Frontal cortex (tissue), 4 donors: ENCODE measurements around the gene HNRNPA0. TPM values are rescaled to one million over a fixed set of nuclear protein-coding genes. Genes with fewer than 3 reads are reported as not detected.
"Not testable (repeated sequence)": the region's sequence is repeated elsewhere in the genome, so short reads cannot be mapped to it uniquely, and the experiment has no call there.

ENCODE experiments used
- DNase-seq, 2 donors: peaks; one replicate each; pipeline ENCODE4 v3.0.0; 2012; ENCODE audit warnings: low spot score in 2 of 2
- FAIRE-seq: peaks from 2 replicates; lab custom pipeline; 2012; peaks lifted over from hg19 to GRCh38; lab: Jason Lieb, UNC
- total RNA-seq: library from RNA; depleted of rRNA; stranded (reverse); fragments of >200 nt; gene quantifications from one replicate; pipeline ENCODE4 v1.2.3, GENCODE V29; 2014
- donor health status: control.
- donor health status: control.
- donor health status: control.

HNRNPA0 gene
- 57.9 TPM for total RNA-seq

- FAIRE-seq (no peak), DNase-seq (peak; percentile 96 to 97)
These were observed at the start of gene HNRNPA0 for GRCh38 chr5:137754188-137754960. Gene HNRNPA0 (minus strand): TSS chr5:137754363. CDS start chr5:137754066, 297 bp downstream.

- no peak for FAIRE-seq
These were observed 48.4 kb upstream of the HNRNPA0 start for GRCh38 chr5:137802282-137803210.

GRCh38 chr5:137800700-137801411, 46.7 kb upstream of the HNRNPA0 start:
- FAIRE-seq (no peak), DNase-seq (no peak)

More at GRCh38 chr5:137802282-137803210, 48.4 kb upstream of the HNRNPA0 start:
- no peak for DNase-seq

GRCh38 chr5:137796279-137796678, 42.1 kb upstream of the HNRNPA0 start:
- FAIRE-seq = no peak
- DNase-seq = no peak

GRCh38 chr5:137794863-137795262, 40.7 kb upstream of the HNRNPA0 start:
- FAIRE-seq (no peak), DNase-seq (no peak)

- FAIRE-seq (no peak), DNase-seq (no peak)
These were observed 38.1 kb upstream of the HNRNPA0 start for GRCh38 chr5:137792303-137792702.

GRCh38 chr5:137791799-137792198, 37.6 kb upstream of the HNRNPA0 start:
- no peak for FAIRE-seq
- no peak for DNase-seq

- DNase-seq (no peak), FAIRE-seq (peak; percentile 47)
These were observed 37.2 kb upstream of the HNRNPA0 start for GRCh38 chr5:137791387-137791786.

GRCh38 chr5:137788560-137788959, 34.4 kb upstream of the HNRNPA0 start:
- FAIRE-seq, DNase-seq: not testable (repeated sequence)

- DNase-seq (no peak), FAIRE-seq (no peak)
These were observed 28.9 kb upstream of the HNRNPA0 start for GRCh38 chr5:137782984-137783536.

GRCh38 chr5:137782055-137782454, 27.9 kb upstream of the HNRNPA0 start:
- FAIRE-seq = peak; percentile 66

GRCh38 chr5:137778772-137779564, 24.8 kb upstream of the HNRNPA0 start:
- peak in 1 of 2 donors; percentile 26 for DNase-seq
- peak; percentile 63 for FAIRE-seq

More at GRCh38 chr5:137782055-137782454, 27.9 kb upstream of the HNRNPA0 start:
- no peak for DNase-seq

GRCh38 chr5:137767937-137768336, 13.8 kb upstream of the HNRNPA0 start:
- not testable (repeated sequence) for FAIRE-seq, DNase-seq

GRCh38 chr5:137761566-137761965, 7.4 kb upstream of the HNRNPA0 start:
- no peak for FAIRE-seq
- no peak for DNase-seq

- DNase-seq = no peak
- FAIRE-seq = no peak
These were observed 6.8 kb upstream of the HNRNPA0 start for GRCh38 chr5:137760719-137761516.

- DNase-seq (no peak), FAIRE-seq (no peak)
These were observed 6.1 kb upstream of the HNRNPA0 start for GRCh38 chr5:137760294-137760693.

- DNase-seq (no peak), FAIRE-seq (no peak)
These were observed 4.6 kb upstream of the HNRNPA0 start for GRCh38 chr5:137758715-137759306.

- FAIRE-seq = no peak
These were observed 4.0 kb upstream of the HNRNPA0 start for GRCh38 chr5:137758121-137758520.

More at GRCh38 chr5:137758121-137758520, 4.0 kb upstream of the HNRNPA0 start:
- no peak for DNase-seq
